Fibroblast of skin of abdomen (primary cell): ENCODE data around the gene MITF.
"Not testable (repeated sequence)": the region's sequence is repeated elsewhere in the genome, so short reads cannot be mapped to it uniquely, and the experiment has no call there.

Experiments used
- DNase-seq: peaks from one replicate; pipeline ENCODE4 v3.0.0-alpha.2; 2013

Gene MITF

GRCh38 chr3:69879051-69879450 lies 139.8 kb downstream of the MITF start:
- no peak for DNase-seq

- DNase-seq, result no peak
Measured at GRCh38 chr3:69880069-69880640, 140.9 kb downstream of the MITF start.

- DNase-seq, result no peak
Measured at GRCh38 chr3:69881051-69881450, 141.8 kb downstream of the MITF start.

GRCh38 chr3:69881756-69882428 lies 142.6 kb downstream of the MITF start:
- DNase-seq, result no peak

- DNase-seq, result no peak
Measured at GRCh38 chr3:69882560-69882959, 143.3 kb downstream of the MITF start.

GRCh38 chr3:69888040-69888942 lies 149.0 kb downstream of the MITF start:
- DNase-seq, result no peak

GRCh38 chr3:69888943-69889315 lies 149.7 kb downstream of the MITF start:
- no peak for DNase-seq

GRCh38 chr3:69890084-69890483 lies 150.8 kb downstream of the MITF start:
- DNase-seq, result peak; percentile 30

- peak; percentile 22 for DNase-seq
Measured at GRCh38 chr3:69890691-69891090, 151.4 kb downstream of the MITF start.

GRCh38 chr3:69892706-69893105 lies 153.4 kb downstream of the MITF start:
- DNase-seq, result no peak

GRCh38 chr3:69893274-69893673 lies 154.0 kb downstream of the MITF start:
- DNase-seq, result no peak

- DNase-seq, result no peak
Measured at GRCh38 chr3:69896095-69896494, 156.8 kb downstream of the MITF start.

GRCh38 chr3:69900331-69900730 lies 161.1 kb downstream of the MITF start:
- no peak for DNase-seq

- no peak for DNase-seq
Measured at GRCh38 chr3:69901802-69902201, 162.5 kb downstream of the MITF start.

- DNase-seq, result no peak
Measured at GRCh38 chr3:69902386-69902785, 163.1 kb downstream of the MITF start.

GRCh38 chr3:69906351-69906966 lies 167.2 kb downstream of the MITF start:
- DNase-seq, result no peak

GRCh38 chr3:69907554-69907953 lies 168.3 kb downstream of the MITF start:
- DNase-seq, result no peak

GRCh38 chr3:69909859-69910258 lies 170.6 kb downstream of the MITF start:
- not testable (repeated sequence) for DNase-seq

GRCh38 chr3:69913422-69913821 lies 174.2 kb downstream of the MITF start:
- no peak for DNase-seq

- no peak for DNase-seq
Measured at GRCh38 chr3:69914395-69914794, 175.1 kb downstream of the MITF start.

GRCh38 chr3:69915726-69916125 lies 176.5 kb downstream of the MITF start:
- no peak for DNase-seq

GRCh38 chr3:69920009-69920408 lies 180.7 kb downstream of the MITF start:
- not testable (repeated sequence) for DNase-seq

GRCh38 chr3:69921651-69922050 lies 182.4 kb downstream of the MITF start:
- DNase-seq, result no peak
